Stimulated activated naive CD8-positive, alpha-beta T cell treated with anti-CD3 and anti-CD28 coated beads, Interleukin-15, amount 100 ng/mL, for 72 hours (primary cell): Measurements from ENCODE around the gene CILP.
"Not testable (repeated sequence)": the region's sequence is repeated elsewhere in the genome, so short reads cannot be mapped to it uniquely, and the experiment has no call there.

Experiments used
- ATAC-seq: fragments of 150-1000 bp; cut with Tn5 transposase; 2 replicates; pipeline ENCODE4 v1.10.0; 2021; ENCODE audit warnings: mild to moderate bottlenecking, moderate library complexity
- DNase-seq, 2 donors: peaks; one replicate each; pipeline ENCODE4 v3.0.0; 2021 to 2022
- H3K27ac Mint-ChIP-seq, 2 donors: one replicate each; pipeline ENCODE4 v1.8.0; 2022; ENCODE audit warnings: mild to moderate bottlenecking in 2 of 2, mixed read lengths in 2 of 2, moderate library complexity in 2 of 2
- H3K27me3 Mint-ChIP-seq: one replicate; pipeline ENCODE4 v1.8.0; 2022; ENCODE audit warnings: mixed read lengths
- H3K4me1 Mint-ChIP-seq: one replicate; pipeline ENCODE4 v1.8.0; 2022; ENCODE audit warnings: mild to moderate bottlenecking, mixed read lengths
- H3K4me3 Mint-ChIP-seq, 2 donors: one replicate each; pipeline ENCODE4 v1.8.0; 2022; ENCODE audit warnings: mild to moderate bottlenecking in 2 of 2, mixed read lengths in 2 of 2, moderate library complexity in 1 of 2
- H3K9me3 Mint-ChIP-seq, 2 donors: one replicate each; pipeline ENCODE4 v1.8.0; 2022; ENCODE audit warnings: mixed read lengths in 2 of 2

CILP gene

DNA sequence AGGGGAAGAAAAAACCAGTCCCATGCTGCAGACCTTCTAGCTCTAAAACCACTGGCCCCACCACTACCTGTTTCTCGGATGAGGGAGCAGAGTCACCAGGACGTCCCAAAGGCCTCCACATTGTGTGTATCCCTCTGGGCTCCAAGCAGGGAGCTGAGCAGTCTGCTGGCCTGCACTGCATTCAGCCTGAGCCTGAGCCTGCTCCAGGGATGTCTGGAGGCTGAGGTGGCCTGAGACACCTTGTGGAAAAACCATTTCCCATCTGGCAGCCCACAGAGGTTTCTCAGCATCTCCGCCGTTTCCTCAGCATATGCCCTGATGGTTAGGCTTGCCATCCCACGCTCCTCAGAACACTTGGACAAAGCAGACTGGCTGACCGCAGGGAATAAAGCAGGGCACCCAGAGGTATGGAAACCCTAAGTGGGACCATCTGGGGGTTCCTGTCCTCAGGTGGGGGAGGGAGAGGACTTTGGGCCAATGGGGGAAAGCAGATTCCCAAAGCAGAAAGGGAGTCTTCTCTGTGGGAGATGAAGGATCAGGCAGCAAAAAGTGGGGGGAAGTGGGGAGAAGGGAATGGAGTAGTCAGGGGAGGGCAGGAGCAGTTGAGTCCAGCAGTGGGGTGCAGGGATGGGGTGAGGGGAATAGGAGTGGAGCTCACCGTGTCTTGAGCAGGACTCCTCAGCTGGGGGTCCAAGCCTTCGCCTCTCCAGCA lies at the start of gene CILP:
Gene CILP (minus strand): TSS at position 704 of the 712 bp plus-strand sequence. CDS start 1,718 bp downstream, outside the sequence.
- DNase-seq, result no peak

DNA sequence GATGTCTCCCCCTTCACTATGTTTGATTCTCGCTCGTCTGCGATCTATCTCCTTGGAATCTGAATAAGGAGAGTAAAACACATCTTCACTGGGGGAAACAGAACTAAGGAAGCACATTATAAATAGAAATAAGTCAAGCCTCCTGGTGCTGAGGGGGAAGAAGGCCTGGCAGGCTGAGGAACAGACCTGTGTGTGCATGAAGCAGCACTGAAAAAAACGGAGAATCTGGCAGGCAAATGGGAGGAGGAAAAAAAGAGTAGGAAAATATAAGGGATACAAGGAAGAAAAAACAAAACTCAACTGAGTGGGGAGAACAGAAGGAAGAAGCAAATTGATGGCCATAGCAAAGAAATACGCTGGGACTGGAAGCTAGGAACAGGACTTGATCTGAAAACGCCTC lies 49.7 kb upstream of the CILP start:
- peak overlapping the region in 1 of 2 donors; percentile 2 for H3K27ac Mint-ChIP-seq
- no peak overlapping the region for H3K4me3 Mint-ChIP-seq
- no peak for DNase-seq
- no peaks in the 10 kb centered on the region for H3K27me3 Mint-ChIP-seq
- no peaks in the 10 kb centered on the region for H3K9me3 Mint-ChIP-seq
- ATAC-seq, result no peak
- no peaks in the 10 kb centered on the region for H3K4me1 Mint-ChIP-seq

More for the DNA sequence above, at the start of gene CILP:
- Mint-ChIP-seq H3K9me3 (no peaks in the 10 kb centered on the region), H3K27ac (peak within 1 kb of the TSS in 1 of 2 donors; percentile 68), H3K27me3 (no peaks in the 10 kb centered on the region), H3K4me1 (peaks cover 8% of the 10 kb centered on the region), H3K4me3 (no peak within 1 kb of the TSS)
- no peak for ATAC-seq

- H3K27ac Mint-ChIP-seq, result no peak overlapping the region
- H3K27me3 Mint-ChIP-seq, result no peaks in the 10 kb centered on the region
These were observed 48.1 kb upstream of the CILP start for GRCh38 chr15:65259367-65259797.

GRCh38 chr15:65258375-65259262 lies 47.3 kb upstream of the CILP start:
- no peak for ATAC-seq
- no peak for DNase-seq
- H3K27me3 Mint-ChIP-seq, result no peaks in the 10 kb centered on the region
- no peak overlapping the region for H3K4me3 Mint-ChIP-seq
- H3K9me3 Mint-ChIP-seq, result no peaks in the 10 kb centered on the region
- no peaks in the 10 kb centered on the region for H3K4me1 Mint-ChIP-seq
- H3K27ac Mint-ChIP-seq, result no peak overlapping the region

More at GRCh38 chr15:65259367-65259797, 48.1 kb upstream of the CILP start:
- Mint-ChIP-seq H3K4me1 (no peaks in the 10 kb centered on the region), H3K4me3 (no peak overlapping the region), H3K9me3 (no peaks in the 10 kb centered on the region)
- DNase-seq (no peak), ATAC-seq (no peak)

GRCh38 chr15:65255486-65256140 lies 44.3 kb upstream of the CILP start:
- Mint-ChIP-seq H3K4me3 (no peak overlapping the region), H3K9me3 (no peaks in the 10 kb centered on the region), H3K4me1 (peaks cover 3% of the 10 kb centered on the region), H3K27me3 (no peaks in the 10 kb centered on the region), H3K27ac (no peak overlapping the region)
- ATAC-seq, result no peak
- no peak for DNase-seq

- Mint-ChIP-seq H3K27me3 (no peaks in the 10 kb centered on the region), H3K4me1 (peaks cover 11% of the 10 kb centered on the region), H3K9me3 (no peaks in the 10 kb centered on the region), H3K4me3 (no peak overlapping the region), H3K27ac (no peak overlapping the region)
- ATAC-seq (no peak), DNase-seq (no peak)
These were observed 43.5 kb upstream of the CILP start for GRCh38 chr15:65254758-65255157.

- no peaks in the 10 kb centered on the region for H3K27me3 Mint-ChIP-seq
These were observed 43.1 kb upstream of the CILP start for GRCh38 chr15:65254356-65254755.

DNA sequence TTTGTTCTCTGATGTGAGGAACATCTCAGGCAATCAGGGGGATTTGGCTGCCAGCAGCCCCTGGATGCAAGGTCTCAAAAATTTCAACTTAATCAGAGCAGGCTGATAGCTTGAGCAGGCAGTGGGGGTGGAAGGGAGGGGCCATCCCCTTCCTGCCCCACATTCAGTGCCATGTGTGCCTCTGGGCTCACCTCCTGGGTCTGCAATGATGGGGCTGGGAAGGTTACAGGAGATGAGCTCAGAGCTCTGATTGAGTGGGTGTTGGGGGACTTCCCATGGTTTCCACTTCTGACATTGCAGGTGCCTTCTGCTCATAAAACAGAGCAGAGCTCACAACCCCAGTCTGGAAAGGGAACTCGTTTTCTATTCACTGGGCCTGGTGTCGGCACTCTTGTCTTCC lies 38.4 kb upstream of the CILP start:
- Mint-ChIP-seq H3K4me3 (peak overlapping the region; percentile 64 to 67), H3K27ac (peak overlapping the region; percentile 77 to 89), H3K9me3 (no peaks in the 10 kb centered on the region), H3K4me1 (peaks cover 35% of the 10 kb centered on the region), H3K27me3 (no peaks in the 10 kb centered on the region)
- DNase-seq (peak; percentile 65 to 86), ATAC-seq (peak; percentile 99)

More at GRCh38 chr15:65254356-65254755, 43.1 kb upstream of the CILP start:
- DNase-seq, result no peak
- ATAC-seq, result no peak
- H3K4me1 Mint-ChIP-seq, result peaks cover 15% of the 10 kb centered on the region
- H3K27ac Mint-ChIP-seq, result no peak overlapping the region
- no peak overlapping the region for H3K4me3 Mint-ChIP-seq
- H3K9me3 Mint-ChIP-seq, result no peaks in the 10 kb centered on the region

GRCh38 chr15:65248511-65249255 lies 37.4 kb upstream of the CILP start:
- Mint-ChIP-seq H3K27me3 (no peaks in the 10 kb centered on the region), H3K9me3 (no peaks in the 10 kb centered on the region), H3K4me1 (peaks cover 36% of the 10 kb centered on the region), H3K4me3 (no peak overlapping the region), H3K27ac (peak overlapping the region; percentile 77 to 89)
- DNase-seq, result no peak
- ATAC-seq, result no peak

- DNase-seq, result no peak
- no peaks in the 10 kb centered on the region for H3K27me3 Mint-ChIP-seq
- H3K9me3 Mint-ChIP-seq, result no peaks in the 10 kb centered on the region
- ATAC-seq, result no peak
- H3K4me1 Mint-ChIP-seq, result peaks cover 36% of the 10 kb centered on the region
- H3K27ac Mint-ChIP-seq, result no peak overlapping the region
- no peak overlapping the region for H3K4me3 Mint-ChIP-seq
These were observed 35.7 kb upstream of the CILP start for GRCh38 chr15:65246939-65247338.

DNA sequence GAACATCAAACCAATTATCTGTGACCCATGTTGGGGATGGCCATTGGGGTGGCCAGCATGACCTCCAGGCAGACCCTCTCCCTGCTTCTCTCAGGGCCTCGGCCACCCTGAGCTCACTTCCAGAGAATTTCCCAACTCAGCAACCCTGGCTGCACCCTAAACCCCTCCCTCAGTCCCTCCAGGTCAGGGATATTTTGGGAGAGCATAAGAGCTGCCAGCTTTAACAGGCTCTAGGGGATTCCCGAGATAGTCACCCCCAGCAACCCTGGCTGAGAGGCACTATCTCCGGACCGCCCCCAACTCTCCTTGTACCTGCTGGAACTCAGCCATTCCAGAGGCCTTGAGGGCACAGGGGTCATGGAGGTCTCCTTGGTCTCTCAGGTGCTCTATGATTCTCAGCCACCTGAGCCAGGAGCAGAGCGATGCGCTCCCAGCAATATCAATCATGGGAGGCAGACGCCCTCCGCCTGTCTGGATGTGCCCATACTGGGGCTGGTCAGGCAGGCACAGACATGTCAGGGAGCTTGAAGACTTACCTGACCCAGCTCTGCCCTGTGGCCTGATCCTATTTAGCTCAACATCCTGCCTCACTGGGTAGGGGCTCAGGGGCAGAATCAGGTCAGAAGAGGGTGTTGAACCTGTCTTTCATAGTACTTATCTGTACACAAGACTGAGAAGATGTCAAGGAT lies 34.9 kb upstream of the CILP start:
- H3K4me3 Mint-ChIP-seq, result no peak overlapping the region
- no peaks in the 10 kb centered on the region for H3K9me3 Mint-ChIP-seq
- peaks cover 36% of the 10 kb centered on the region for H3K4me1 Mint-ChIP-seq
- no peak overlapping the region for H3K27ac Mint-ChIP-seq
- no peak for DNase-seq
- no peak for ATAC-seq
- H3K27me3 Mint-ChIP-seq, result no peaks in the 10 kb centered on the region

DNA sequence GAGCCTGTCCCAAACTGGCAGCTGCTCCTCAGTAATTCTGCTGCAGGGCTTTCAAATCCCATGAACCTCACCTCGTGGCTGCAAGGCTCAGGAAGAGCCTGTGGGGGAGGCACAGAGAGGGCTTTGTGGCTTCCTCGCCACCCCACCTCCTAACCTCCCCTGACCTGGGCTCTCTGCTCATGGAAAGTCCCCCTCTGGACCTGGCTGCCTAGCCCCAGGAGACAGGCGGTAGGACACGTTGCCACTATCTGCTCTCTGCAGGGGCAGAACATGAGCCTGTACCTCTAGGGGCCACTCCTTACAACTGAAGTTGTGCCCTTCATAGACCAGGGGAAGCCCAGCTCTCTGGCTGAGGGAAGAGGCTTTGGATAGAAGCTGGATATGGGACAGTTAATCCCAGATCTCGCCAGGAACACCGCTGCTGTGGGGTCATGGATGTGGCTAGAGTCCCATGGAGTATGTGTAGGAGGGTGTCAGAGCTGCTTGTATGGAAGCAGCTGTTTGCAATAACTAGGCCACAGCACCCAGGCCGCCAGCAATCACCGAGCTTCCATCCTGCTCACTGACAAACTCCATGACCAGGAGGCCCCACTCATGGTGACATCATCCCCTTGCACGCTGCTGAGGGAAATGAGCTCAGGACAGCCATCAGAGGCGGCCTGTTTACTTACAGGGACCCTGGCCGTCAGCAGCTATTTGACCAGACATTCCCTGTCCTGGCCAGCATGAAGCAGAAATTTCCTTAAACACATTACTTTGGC lies 34.0 kb upstream of the CILP start:
- no peak overlapping the region for H3K4me3 Mint-ChIP-seq
- no peak for ATAC-seq
- DNase-seq, result no peak
- no peaks in the 10 kb centered on the region for H3K9me3 Mint-ChIP-seq
- H3K27me3 Mint-ChIP-seq, result no peaks in the 10 kb centered on the region
- H3K4me1 Mint-ChIP-seq, result peaks cover 30% of the 10 kb centered on the region
- H3K27ac Mint-ChIP-seq, result peak overlapping the region in 1 of 2 donors; percentile 57

GRCh38 chr15:65244638-65245037 lies 33.4 kb upstream of the CILP start:
- H3K9me3 Mint-ChIP-seq, result no peaks in the 10 kb centered on the region

GRCh38 chr15:65236443-65236842 lies 25.2 kb upstream of the CILP start:
- H3K27me3 Mint-ChIP-seq, DNase-seq, H3K4me3 Mint-ChIP-seq, H3K27ac Mint-ChIP-seq, ATAC-seq, H3K9me3 Mint-ChIP-seq, H3K4me1 Mint-ChIP-seq: not testable (repeated sequence)

More at GRCh38 chr15:65244638-65245037, 33.4 kb upstream of the CILP start:
- ATAC-seq (no peak), DNase-seq (no peak)
- Mint-ChIP-seq H3K27ac (peak overlapping the region in 1 of 2 donors; percentile 57), H3K27me3 (no peaks in the 10 kb centered on the region), H3K4me3 (no peak overlapping the region), H3K4me1 (peaks cover 23% of the 10 kb centered on the region)
